Epithelial cell of esophagus (primary cell): ENCODE results near the gene PUDP.

ENCODE experiments used
- DNase-seq: peaks from one replicate; pipeline ENCODE4 v3.0.0; 2010; ENCODE audit warnings: low read depth
- H3K4me3 ChIP-seq: 2 replicates; pipeline ENCODE4 v1.5.1; 2011; ENCODE audit warnings: mild to moderate bottlenecking, low read length, control low read depth
- CTCF ChIP-seq: IDR thresholded peaks from 2 replicates; pipeline ENCODE4 v1.5.1; 2011; ENCODE audit warnings: low read depth, mild to moderate bottlenecking, low read length, control low read depth, inconsistent platforms; ENCODE audit not compliant: insufficient read depth; ENCODE audit errors: missing control alignments

Gene PUDP

GRCh38 chrX:7143941-7144525 is 3.9 kb downstream of the PUDP start:
- H3K4me3 ChIP-seq, result no peak overlapping the region
- DNase-seq, result no peak
- TF ChIP-seq CTCF, result no peak

- TF ChIP-seq CTCF, result no peak
- no peak overlapping the region for H3K4me3 ChIP-seq
- DNase-seq, result no peak
These were observed 4.9 kb downstream of the PUDP start for GRCh38 chrX:7143076-7143475.

GRCh38 chrX:7139202-7140081 is 8.5 kb downstream of the PUDP start:
- peak; percentile 41 for DNase-seq
- TF ChIP-seq CTCF, result no peak

GRCh38 chrX:7134981-7135380 is 13.0 kb downstream of the PUDP start:
- DNase-seq, result no peak
- TF ChIP-seq CTCF, result no peak
- no peak overlapping the region for H3K4me3 ChIP-seq

More at GRCh38 chrX:7139202-7140081, 8.5 kb downstream of the PUDP start:
- no peak overlapping the region for H3K4me3 ChIP-seq

- no peak for TF ChIP-seq CTCF
- H3K4me3 ChIP-seq, result no peak overlapping the region
- DNase-seq, result no peak
These were observed 14.9 kb downstream of the PUDP start for GRCh38 chrX:7133050-7133440.

GRCh38 chrX:7132335-7133049 is 15.5 kb downstream of the PUDP start:
- peak; percentile 90 for DNase-seq
- TF ChIP-seq CTCF, result peak; percentile 62
- H3K4me3 ChIP-seq, result no peak overlapping the region
